Gastrocnemius medialis (tissue), 4 donors: Measurements from ENCODE around the gene GPR3. TPM values are rescaled to one million over a fixed set of nuclear protein-coding genes. Genes with fewer than 3 reads are reported as not detected.

Source experiments
- ATAC-seq, 2 donors: fragments of 150-250 bp; one replicate each; pipeline ENCODE4 v1.9.1; 2016
- DNase-seq, 2 donors: peaks; one replicate each; pipeline ENCODE4 v3.0.0-alpha.2; 2019
- H3K27ac ChIP-seq, 4 donors: fragments of 200-600 bp; sonication (generic); 1 replicate in 1 of 4; 2 replicates in 3 of 4; pipeline ENCODE4 v1.5.1; 2016 to 2018; ENCODE audit warnings: mild to moderate bottlenecking in 2 of 4, moderate library complexity in 1 of 4
- H3K27me3 ChIP-seq, 3 donors: fragments of 200-600 bp; sonication (generic) in 2 of 3; 1 replicate in 1 of 3; 2 replicates in 2 of 3; pipeline versions ENCODE4 v1.5.1 to v1.6.0; 2016 to 2019; ENCODE audit warnings: mild to moderate bottlenecking in 1 of 3, moderate library complexity in 1 of 3
- H3K36me3 ChIP-seq, 2 donors: fragments of 200-600 bp; sonication (generic) in 1 of 2; one replicate each; pipeline ENCODE4 v1.5.1; 2017 to 2018
- H3K4me1 ChIP-seq, 2 donors: fragments of 200-600 bp; sonication (generic) in 1 of 2; one replicate each; pipeline ENCODE4 v1.5.1; 2016 to 2017; ENCODE audit warnings: mild to moderate bottlenecking in 2 of 2
- H3K4me3 ChIP-seq, 4 donors: fragments of 200-600 bp; sonication (generic) in 3 of 4; 1 replicate in 1 of 4; 2 replicates in 3 of 4; pipeline ENCODE4 v1.5.1; 2016 to 2019; ENCODE audit warnings: mild to moderate bottlenecking in 2 of 4
- H3K9me3 ChIP-seq, 3 donors: fragments of 200-600 bp; sonication (generic) in 2 of 3; 1 replicate in 1 of 3; 2 replicates in 2 of 3; pipeline ENCODE4 v1.5.1; 2016 to 2019
- CTCF ChIP-seq, 5 experiments: fragments of 450-650 bp in 3 of 5; fragments of 200-600 bp in 2 of 5; sonication (generic) in 2 of 5; IDR thresholded peaks in 4 of 5; conservative IDR thresholded peaks in 1 of 5; 1 replicate in 4 of 5; 2 replicates in 1 of 5; pipeline ENCODE4 v1.5.1; 2016 to 2019; ENCODE audit warnings: antibody characterized with exemption in 5 of 5, mild to moderate bottlenecking in 3 of 5, moderate library complexity in 3 of 5
- POLR2A ChIP-seq, 2 donors: fragments of 450-650 bp; IDR thresholded peaks; one replicate each; pipeline ENCODE4 v1.6.1; 2017; ENCODE audit warnings: antibody characterized with exemption in 2 of 2, mild to moderate bottlenecking in 2 of 2, moderate library complexity in 2 of 2
- in situ Hi-C, 4 donors: fragments of 200-750 bp; cut with MboI; loops; one replicate each; pipeline versions ENCODE4 v1.15.0 to v1.8.0; 2017; ENCODE audit warnings: low sequenced_read_pairs in 4 of 4
- intact Hi-C: fragments of 100-400 bp; cut with DNase I; formaldehyde crosslinking; loops from one replicate; pipeline ENCODE4 v1.15.1; 2023; ENCODE audit warnings: low total_unique reads
- total RNA-seq, 4 donors: library from RNA; depleted of rRNA; stranded (reverse); fragments of >200 nt; gene quantifications; one replicate each; pipeline versions ENCODE4 v1.1.0 to v1.2.3, GENCODE V29; 2016

Gene GPR3
- total RNA-seq, result under 1 TPM in 3 of 4 donors, not detected in 1; 0.23 to 0.51 (median 0.35) TPM

- in situ Hi-C loops, result loop anchor here (5.0 to 10.0 kb wide), 5 partner anchors 35 to 273 kb away; partner anchors contain the start of gene AHDC1 (in 2 of the 4)
- Histone ChIP-seq H3K9me3 (no peaks in the 10 kb centered on the region), H3K36me3 (no peaks in the 10 kb centered on the region), H3K27me3 (no peaks in the 10 kb centered on the region), H3K27ac (peak within 1 kb of the TSS; percentile 44 to 67 (median 62)), H3K4me1 (peaks cover 17 to 19% of the 10 kb centered on the region in 2 donors), H3K4me3 (peak within 1 kb of the TSS; percentile 50 to 65 (median 54))
- DNase-seq, result peak; percentile 77 to 84
- intact Hi-C loops, result loop anchor here (1.0 to 2.0 kb wide), 2 partner anchors 27 to 271 kb away; no protein-coding TSS in a partner anchor
- ATAC-seq, result peak; percentile 70
- TF ChIP-seq POLR2A (IDR thresholded peaks at IDR 0.05) (peak; percentile 27 to 53), CTCF (IDR thresholded peaks at IDR 0.05 in 4 of 5, conservative IDR thresholded peaks at IDR 0.05 in 1 of 5) (peak; percentile 32 to 65 (median 62))
Observed at GRCh38 chr1:27392096-27392777, at the start of gene GPR3. GPR3 (plus strand) TSS chr1:27392622; CDS start chr1:27393799, 1,177 bp downstream.

- intact Hi-C loops, result no loop called here
- ATAC-seq, result no peak
- TF ChIP-seq CTCF (IDR thresholded peaks at IDR 0.05 in 4 of 5, conservative IDR thresholded peaks at IDR 0.05 in 1 of 5), result no peak
- no peak for TF ChIP-seq POLR2A (IDR thresholded peaks at IDR 0.05)
- no peak for DNase-seq
- H3K27me3 ChIP-seq, result peaks cover 0 to 6% (median 6%) of the 10 kb centered on the region in 3 donors
- no peak overlapping the region for H3K27ac ChIP-seq
- H3K4me1 ChIP-seq, result no peaks in the 10 kb centered on the region
- no peaks in the 10 kb centered on the region for H3K9me3 ChIP-seq
- no peaks in the 10 kb centered on the region for H3K36me3 ChIP-seq
- in situ Hi-C loops, result no loop called here
- no peak overlapping the region for H3K4me3 ChIP-seq
Observed at GRCh38 chr1:27342778-27343638, 49.4 kb upstream of the GPR3 start.

- no peak overlapping the region for H3K4me3 ChIP-seq
- DNase-seq, result no peak
- intact Hi-C loops (no loop called here), in situ Hi-C loops (no loop called here)
- no peaks in the 10 kb centered on the region for H3K36me3 ChIP-seq
- ATAC-seq, result no peak
- no peaks in the 10 kb centered on the region for H3K4me1 ChIP-seq
- H3K9me3 ChIP-seq, result no peaks in the 10 kb centered on the region
- H3K27me3 ChIP-seq, result peaks cover 3 to 9% (median 8%) of the 10 kb centered on the region in 3 donors
- no peak for TF ChIP-seq POLR2A (IDR thresholded peaks at IDR 0.05)
- no peak for TF ChIP-seq CTCF (IDR thresholded peaks at IDR 0.05 in 4 of 5, conservative IDR thresholded peaks at IDR 0.05 in 1 of 5)
- H3K27ac ChIP-seq, result no peak overlapping the region
Observed at GRCh38 chr1:27343639-27344025, 48.8 kb upstream of the GPR3 start.

- H3K36me3 ChIP-seq, result no peaks in the 10 kb centered on the region
- H3K4me3 ChIP-seq, result no peak overlapping the region
- peaks cover 0 to 9% of the 10 kb centered on the region in 2 donors for H3K4me1 ChIP-seq
- in situ Hi-C loops, result no loop called here
- no peak overlapping the region for H3K27ac ChIP-seq
- ATAC-seq, result no peak
- peaks cover 16 to 26% (median 23%) of the 10 kb centered on the region in 3 donors for H3K27me3 ChIP-seq
- DNase-seq, result no peak
- TF ChIP-seq POLR2A (IDR thresholded peaks at IDR 0.05) (no peak), CTCF (IDR thresholded peaks at IDR 0.05 in 4 of 5, conservative IDR thresholded peaks at IDR 0.05 in 1 of 5) (no peak)
- H3K9me3 ChIP-seq, result no peaks in the 10 kb centered on the region
- intact Hi-C loops, result no loop called here
Observed at GRCh38 chr1:27345272-27345671, 47.1 kb upstream of the GPR3 start.
